WTC11 (cell line): ENCODE results near the gene COPB1. TPM values are rescaled to one million over a fixed set of nuclear protein-coding genes. Genes with fewer than 3 reads are reported as not detected.

Source experiments
- ATAC-seq: fragments of 200-7000 bp; cut with Tn5 transposase; 2 replicates; pipeline ENCODE4 v1.10.0; 2021; ENCODE audit warnings: mild to moderate bottlenecking, moderate library complexity
- CTCF ChIA-PET: fragments of 300-600 bp; sonication (Branson Sonifier 250); formaldehyde crosslinking; loops from one replicate; lab custom pipeline; 2021; ENCODE audit warnings: antibody characterized with exemption; lab: Charles Lee
- POLR2A ChIA-PET: fragments of 350-600 bp; sonication (Branson Sonifier 250); formaldehyde crosslinking; loops from one replicate; lab custom pipeline; 2021; ENCODE audit warnings: antibody characterized with exemption; lab: Charles Lee
- DNase-seq: peaks from one replicate; pipeline ENCODE4 v3.0.0; 2021; ENCODE audit warnings: low spot score
- H3K27ac Mint-ChIP-seq: 2 replicates; pipeline ENCODE4 v1.8.0; 2021; ENCODE audit warnings: mixed read lengths
- H3K27me3 Mint-ChIP-seq: 2 replicates; pipeline ENCODE4 v1.8.0; 2021; ENCODE audit warnings: low read depth, mild to moderate bottlenecking, moderate library complexity, mixed read lengths
- H3K36me3 Mint-ChIP-seq: 2 replicates; pipeline ENCODE4 v1.8.0; 2021; ENCODE audit warnings: mixed read lengths
- H3K4me1 Mint-ChIP-seq: 2 replicates; pipeline ENCODE4 v1.8.0; 2022; ENCODE audit warnings: mixed read lengths
- H3K4me3 Mint-ChIP-seq: 2 replicates; pipeline ENCODE4 v1.8.0; 2021; ENCODE audit warnings: mild to moderate bottlenecking, moderate library complexity, mixed read lengths
- H3K9me3 Mint-ChIP-seq: 2 replicates; pipeline ENCODE4 v1.8.0; 2021; ENCODE audit warnings: mixed read lengths
- CREM ChIP-seq: sonication (generic); formaldehyde crosslinking; IDR thresholded peaks from 2 replicates; pipeline ENCODE4 v1.8.1; 2022; ENCODE audit warnings: mild to moderate bottlenecking, missing genetic modification reagents, moderate library complexity
- FOXJ3 ChIP-seq: sonication (generic); formaldehyde crosslinking; IDR thresholded peaks from 2 replicates; pipeline ENCODE4 v1.9.0; 2021; ENCODE audit warnings: missing genetic modification reagents, mild to moderate bottlenecking, borderline replicate concordance
- FOXK1 ChIP-seq: sonication (generic); formaldehyde crosslinking; IDR thresholded peaks from 2 replicates; pipeline ENCODE4 v1.8.0; 2022; ENCODE audit warnings: mild to moderate bottlenecking, moderate library complexity, missing genetic modification reagents
- GRHL2 ChIP-seq: fragments of 250-450 bp; sonication (Bioruptor Pico); IDR thresholded peaks from 2 replicates; pipeline ENCODE4 v1.8.0; 2022; ENCODE audit warnings: mild to moderate bottlenecking, moderate library complexity; ENCODE audit not compliant: insufficient replicate concordance, severe bottlenecking
- GTF2I ChIP-seq: fragments of 250-450 bp; sonication (Bioruptor Pico); conservative IDR thresholded peaks from 2 replicates; pipeline ENCODE4 v1.4.0; 2021; ENCODE audit warnings: mild to moderate bottlenecking
- HMGA2 ChIP-seq: fragments of 250-450 bp; sonication (Bioruptor Pico); IDR thresholded peaks from 2 replicates; pipeline ENCODE4 v1.4.0; 2021; ENCODE audit warnings: mild to moderate bottlenecking, moderate library complexity
- MXD4 ChIP-seq: fragments of 250-450 bp; sonication (Bioruptor Pico); IDR thresholded peaks from 2 replicates; pipeline ENCODE4 v1.8.0; 2021; ENCODE audit warnings: mild to moderate bottlenecking, moderate library complexity, borderline replicate concordance
- NFATC4 ChIP-seq: fragments of 250-450 bp; sonication (Bioruptor Pico); IDR thresholded peaks from 2 replicates; pipeline ENCODE4 v1.9.0; 2021; ENCODE audit warnings: mild to moderate bottlenecking
- NFYB ChIP-seq: sonication (generic); formaldehyde crosslinking; conservative IDR thresholded peaks from 2 replicates; pipeline ENCODE4 v1.8.0; 2022; ENCODE audit warnings: low read depth, missing genetic modification reagents
- NR3C1 ChIP-seq: sonication (generic); formaldehyde crosslinking; conservative IDR thresholded peaks from 2 replicates; pipeline ENCODE4 v1.8.1; 2023; ENCODE audit warnings: low read depth, mild to moderate bottlenecking, missing genetic modification reagents
- PRRX2 ChIP-seq: fragments of 250-450 bp; sonication (Bioruptor Pico); IDR thresholded peaks from 2 replicates; pipeline ENCODE4 v1.8.0; 2021; ENCODE audit warnings: mild to moderate bottlenecking
- SMAD3 ChIP-seq: sonication (generic); formaldehyde crosslinking; IDR thresholded peaks from 2 replicates; pipeline ENCODE4 v1.8.0; 2022; ENCODE audit warnings: missing genetic modification reagents, mild to moderate bottlenecking, borderline replicate concordance
- SMAD4 ChIP-seq: sonication (generic); formaldehyde crosslinking; IDR thresholded peaks from 2 replicates; pipeline ENCODE4 v1.8.0; 2022; ENCODE audit warnings: mild to moderate bottlenecking, missing genetic modification reagents
- SOX15 ChIP-seq: fragments of 250-450 bp; sonication (Bioruptor Pico); IDR thresholded peaks from 2 replicates; pipeline ENCODE4 v1.9.0; 2021; ENCODE audit warnings: mild to moderate bottlenecking
- ZBTB21 ChIP-seq: sonication (generic); formaldehyde crosslinking; IDR thresholded peaks from 2 replicates; pipeline ENCODE4 v1.8.1; 2023; ENCODE audit warnings: mild to moderate bottlenecking, missing genetic modification reagents, borderline replicate concordance
- ZNF416 ChIP-seq: fragments of 250-450 bp; sonication (Bioruptor Pico); IDR thresholded peaks from 2 replicates; pipeline ENCODE4 v1.9.0; 2021; ENCODE audit warnings: mild to moderate bottlenecking, inconsistent platforms
- ZNF423 ChIP-seq: fragments of 250-450 bp; sonication (Bioruptor Pico); IDR thresholded peaks from 2 replicates; pipeline ENCODE4 v2.1.2; 2022; ENCODE audit warnings: mild to moderate bottlenecking, moderate library complexity
- ZNF671 ChIP-seq: fragments of 250-450 bp; sonication (Bioruptor Pico); IDR thresholded peaks from 2 replicates; pipeline ENCODE4 v1.8.0; 2021; ENCODE audit warnings: mild to moderate bottlenecking
- total RNA-seq: library from RNA; stranded (reverse); gene quantifications from 3 replicates; pipeline ENCODE4 v1.2.3, GENCODE V29; 2021
- TF ChIP-seq, protein P1 (sequence below): sonication (generic); formaldehyde crosslinking; IDR thresholded peaks from 2 replicates; pipeline ENCODE4 v1.8.1; 2022; ENCODE audit warnings: low read depth, missing genetic modification reagents, borderline replicate concordance
- TF ChIP-seq, protein P2 (sequence below): fragments of 250-450 bp; sonication (Bioruptor Pico); IDR thresholded peaks from 2 replicates; pipeline ENCODE4 v1.8.0; 2021; ENCODE audit warnings: mild to moderate bottlenecking
- TF ChIP-seq, protein P3 (sequence below): fragments of 250-450 bp; sonication (Bioruptor Pico); IDR thresholded peaks from 2 replicates; pipeline ENCODE4 v2.1.2; 2022; ENCODE audit warnings: mild to moderate bottlenecking, moderate library complexity
- TF ChIP-seq, protein P4 (sequence below): sonication (generic); formaldehyde crosslinking; IDR thresholded peaks from 2 replicates; pipeline ENCODE4 v1.8.1; 2023; ENCODE audit warnings: mild to moderate bottlenecking, missing genetic modification reagents
- TF ChIP-seq, protein P5 (sequence below): sonication (generic); formaldehyde crosslinking; IDR thresholded peaks from 2 replicates; pipeline ENCODE4 v1.8.1; 2022; ENCODE audit warnings: mild to moderate bottlenecking, moderate library complexity, missing genetic modification reagents

The COPB1 gene
- total RNA-seq, 1 experiment from 2014 or later = 76.3 TPM

DNA sequence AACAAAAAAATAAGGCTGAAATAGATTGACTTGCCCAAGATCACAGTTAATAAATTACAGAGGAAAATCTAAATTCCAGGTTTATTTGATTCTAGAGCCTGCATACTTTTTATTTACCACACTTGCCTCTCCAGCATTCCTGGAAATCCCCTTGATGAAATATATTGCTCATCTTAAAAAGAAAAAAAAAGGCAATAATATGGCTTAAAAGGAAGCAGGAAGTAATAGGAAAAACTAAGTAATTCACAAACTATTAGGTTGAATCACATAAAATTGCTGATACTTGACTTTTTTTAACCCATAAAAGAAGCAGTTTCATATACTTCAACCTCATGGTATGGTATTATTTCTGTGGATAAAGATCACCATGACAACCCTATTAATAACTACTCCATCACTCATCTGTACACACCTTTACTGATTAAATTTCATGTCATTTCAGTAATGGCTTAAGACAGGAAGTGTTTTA lies 52.9 kb downstream of the COPB1 start:
- Mint-ChIP-seq H3K27me3 (no peaks in the 10 kb centered on the region), H3K9me3 (peaks cover 6% of the 10 kb centered on the region), H3K36me3 (peaks cover 3% of the 10 kb centered on the region; the same call in 1 of the 2 replicates), H3K4me3 (no peak overlapping the region), H3K4me1 (no peaks in the 10 kb centered on the region), H3K27ac (no peak overlapping the region)
- ATAC-seq = no peak
- no peak for DNase-seq
- ChIA-PET POLR2A (no interaction called here), CTCF (no interaction called here)
- TF ChIP-seq, protein P1, sequence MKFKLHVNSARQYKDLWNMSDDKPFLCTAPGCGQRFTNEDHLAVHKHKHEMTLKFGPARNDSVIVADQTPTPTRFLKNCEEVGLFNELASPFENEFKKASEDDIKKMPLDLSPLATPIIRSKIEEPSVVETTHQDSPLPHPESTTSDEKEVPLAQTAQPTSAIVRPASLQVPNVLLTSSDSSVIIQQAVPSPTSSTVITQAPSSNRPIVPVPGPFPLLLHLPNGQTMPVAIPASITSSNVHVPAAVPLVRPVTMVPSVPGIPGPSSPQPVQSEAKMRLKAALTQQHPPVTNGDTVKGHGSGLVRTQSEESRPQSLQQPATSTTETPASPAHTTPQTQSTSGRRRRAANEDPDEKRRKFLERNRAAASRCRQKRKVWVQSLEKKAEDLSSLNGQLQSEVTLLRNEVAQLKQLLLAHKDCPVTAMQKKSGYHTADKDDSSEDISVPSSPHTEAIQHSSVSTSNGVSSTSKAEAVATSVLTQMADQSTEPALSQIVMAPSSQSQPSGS (CRISPR knock-in tag) = no peak
- no peak for TF ChIP-seq ZBTB21
- TF ChIP-seq, protein P2, sequence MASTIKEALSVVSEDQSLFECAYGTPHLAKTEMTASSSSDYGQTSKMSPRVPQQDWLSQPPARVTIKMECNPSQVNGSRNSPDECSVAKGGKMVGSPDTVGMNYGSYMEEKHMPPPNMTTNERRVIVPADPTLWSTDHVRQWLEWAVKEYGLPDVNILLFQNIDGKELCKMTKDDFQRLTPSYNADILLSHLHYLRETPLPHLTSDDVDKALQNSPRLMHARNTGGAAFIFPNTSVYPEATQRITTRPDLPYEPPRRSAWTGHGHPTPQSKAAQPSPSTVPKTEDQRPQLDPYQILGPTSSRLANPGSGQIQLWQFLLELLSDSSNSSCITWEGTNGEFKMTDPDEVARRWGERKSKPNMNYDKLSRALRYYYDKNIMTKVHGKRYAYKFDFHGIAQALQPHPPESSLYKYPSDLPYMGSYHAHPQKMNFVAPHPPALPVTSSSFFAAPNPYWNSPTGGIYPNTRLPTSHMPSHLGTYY = no peak
- no peak for TF ChIP-seq FOXJ3 (CRISPR knock-in tag)

DNA sequence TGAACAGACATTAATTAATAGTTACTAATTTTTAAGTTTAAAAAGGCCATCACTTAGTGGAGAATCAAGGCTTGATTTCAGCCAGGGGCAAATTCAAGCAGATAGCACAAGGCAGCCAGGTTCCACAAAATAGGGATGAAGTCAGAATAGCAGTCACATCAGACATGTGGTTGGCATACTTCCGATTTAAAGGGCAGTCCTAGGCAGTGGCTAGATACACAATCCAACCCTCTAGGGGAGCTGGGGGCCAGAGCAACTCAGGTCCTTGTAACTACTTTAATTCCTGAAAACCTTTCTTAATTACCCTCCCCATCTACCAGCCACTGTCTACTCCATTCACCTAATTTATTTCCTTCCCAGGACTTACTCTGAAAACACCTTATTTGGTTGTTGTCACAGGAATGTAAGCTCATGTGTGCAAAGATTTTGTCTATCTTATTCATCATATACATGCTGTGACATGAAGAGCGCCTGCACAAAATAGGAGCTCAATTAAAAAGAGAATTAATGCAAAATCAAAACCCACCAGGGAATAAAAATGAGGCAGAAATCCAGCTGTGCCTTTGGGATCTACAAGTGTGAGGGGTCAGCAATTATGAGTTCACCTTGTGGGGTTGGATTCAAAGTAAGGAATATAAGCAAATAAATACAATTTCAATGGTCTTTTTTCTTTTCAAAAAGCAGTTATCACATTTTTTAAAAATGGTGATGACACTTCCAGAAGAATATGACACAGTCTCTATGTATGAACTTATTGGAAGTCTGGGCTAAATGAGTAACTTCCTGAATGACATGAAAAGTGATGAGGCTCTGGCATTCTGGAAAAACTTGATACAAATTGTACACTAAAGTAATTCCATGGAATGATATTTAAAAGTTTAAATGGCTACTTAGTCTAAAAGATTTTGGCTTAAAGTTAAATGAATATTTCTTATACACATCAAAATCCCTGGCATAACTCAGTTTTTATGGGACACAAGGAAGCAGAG lies 53.8 kb downstream of the COPB1 start:
- ChIA-PET CTCF (interaction anchor here (1.2 kb wide), 2 partner anchors 9 to 27 kb away, joined by 5 to 9 read pairs; no protein-coding TSS in a partner anchor), POLR2A (no interaction called here)
- TF ChIP-seq SMAD3 (CRISPR knock-in tag) = no peak

DNA sequence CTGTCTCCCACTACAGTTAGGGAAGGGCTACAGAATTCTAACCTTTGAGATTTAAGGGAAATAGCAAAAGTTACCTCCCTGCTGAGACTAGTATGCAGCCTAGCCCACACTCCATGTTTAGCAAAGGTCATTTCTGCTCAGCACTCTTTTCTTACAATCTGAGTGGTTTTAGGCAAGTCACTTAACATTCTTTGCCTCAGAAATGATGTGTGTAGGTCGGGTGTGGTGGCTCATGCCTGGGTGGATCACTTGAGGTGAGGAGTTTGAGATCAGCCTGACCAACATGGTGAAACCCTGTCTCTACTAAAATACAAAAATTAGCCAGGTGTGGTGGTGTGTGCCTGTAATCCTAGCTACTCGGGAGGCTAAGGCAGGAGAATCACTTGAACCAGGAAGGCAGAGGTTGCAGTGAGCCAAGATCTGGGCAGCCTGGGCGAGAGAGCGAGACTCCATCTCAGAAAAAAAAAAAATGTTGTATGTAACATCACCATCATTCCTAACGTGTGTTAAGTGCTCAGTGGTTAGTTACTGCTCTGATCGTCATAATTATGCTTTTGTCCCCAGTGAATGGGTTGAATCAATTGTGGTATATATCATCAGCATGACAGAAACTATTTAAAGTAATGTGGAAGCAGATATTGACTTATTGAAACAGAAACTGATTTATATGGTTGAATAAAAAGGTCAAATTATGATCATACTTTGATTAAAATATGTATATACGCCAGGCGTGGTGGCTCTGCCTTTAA lies 55.0 kb downstream of the COPB1 start:
- H3K27me3 Mint-ChIP-seq = no peaks in the 10 kb centered on the region
- ChIA-PET CTCF (interaction anchor here (0.6 to 1.3 kb wide), 2 partner anchors 11 to 144 kb away, joined by 3 to 4 read pairs; no protein-coding TSS in a partner anchor), POLR2A (no interaction called here)
- no peaks in the 10 kb centered on the region for H3K36me3 Mint-ChIP-seq
- ATAC-seq (no peak), DNase-seq (no peak)
- no peak for TF ChIP-seq CREM (CRISPR knock-in tag)
- TF ChIP-seq HMGA2 (CRISPR knock-in tag) = no peak
- TF ChIP-seq ZNF423 (CRISPR knock-in tag) = no peak
- TF ChIP-seq PRRX2 = no peak
- no peak for TF ChIP-seq SMAD4 (CRISPR knock-in tag)
- no peak for TF ChIP-seq ZNF671 (CRISPR knock-in tag)
- no peak for TF ChIP-seq MXD4 (CRISPR knock-in tag)
- TF ChIP-seq, protein P3, sequence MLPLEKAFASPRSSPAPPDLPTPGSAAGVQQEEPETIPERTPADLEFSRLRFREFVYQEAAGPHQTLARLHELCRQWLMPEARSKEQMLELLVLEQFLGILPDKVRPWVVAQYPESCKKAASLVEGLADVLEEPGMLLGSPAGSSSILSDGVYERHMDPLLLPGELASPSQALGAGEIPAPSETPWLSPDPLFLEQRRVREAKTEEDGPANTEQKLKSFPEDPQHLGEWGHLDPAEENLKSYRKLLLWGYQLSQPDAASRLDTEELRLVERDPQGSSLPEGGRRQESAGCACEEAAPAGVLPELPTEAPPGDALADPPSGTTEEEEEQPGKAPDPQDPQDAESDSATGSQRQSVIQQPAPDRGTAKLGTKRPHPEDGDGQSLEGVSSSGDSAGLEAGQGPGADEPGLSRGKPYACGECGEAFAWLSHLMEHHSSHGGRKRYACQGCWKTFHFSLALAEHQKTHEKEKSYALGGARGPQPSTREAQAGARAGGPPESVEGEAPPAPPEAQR = no peak
- TF ChIP-seq ZNF416 = no peak
- no peak for TF ChIP-seq SOX15 (CRISPR knock-in tag)
- TF ChIP-seq, protein P2 = no peak
- TF ChIP-seq, protein P4, sequence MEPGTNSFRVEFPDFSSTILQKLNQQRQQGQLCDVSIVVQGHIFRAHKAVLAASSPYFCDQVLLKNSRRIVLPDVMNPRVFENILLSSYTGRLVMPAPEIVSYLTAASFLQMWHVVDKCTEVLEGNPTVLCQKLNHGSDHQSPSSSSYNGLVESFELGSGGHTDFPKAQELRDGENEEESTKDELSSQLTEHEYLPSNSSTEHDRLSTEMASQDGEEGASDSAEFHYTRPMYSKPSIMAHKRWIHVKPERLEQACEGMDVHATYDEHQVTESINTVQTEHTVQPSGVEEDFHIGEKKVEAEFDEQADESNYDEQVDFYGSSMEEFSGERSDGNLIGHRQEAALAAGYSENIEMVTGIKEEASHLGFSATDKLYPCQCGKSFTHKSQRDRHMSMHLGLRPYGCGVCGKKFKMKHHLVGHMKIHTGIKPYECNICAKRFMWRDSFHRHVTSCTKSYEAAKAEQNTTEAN (CRISPR knock-in tag) = no peak
- no peak for TF ChIP-seq GRHL2 (CRISPR knock-in tag)
- TF ChIP-seq, protein P5, sequence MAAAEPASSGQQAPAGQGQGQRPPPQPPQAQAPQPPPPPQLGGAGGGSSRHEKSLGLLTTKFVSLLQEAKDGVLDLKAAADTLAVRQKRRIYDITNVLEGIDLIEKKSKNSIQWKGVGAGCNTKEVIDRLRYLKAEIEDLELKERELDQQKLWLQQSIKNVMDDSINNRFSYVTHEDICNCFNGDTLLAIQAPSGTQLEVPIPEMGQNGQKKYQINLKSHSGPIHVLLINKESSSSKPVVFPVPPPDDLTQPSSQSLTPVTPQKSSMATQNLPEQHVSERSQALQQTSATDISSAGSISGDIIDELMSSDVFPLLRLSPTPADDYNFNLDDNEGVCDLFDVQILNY = no peak
- TF ChIP-seq NFATC4 (CRISPR knock-in tag) = no peak
- no peak for TF ChIP-seq NR3C1 (CRISPR knock-in tag)
- TF ChIP-seq GTF2I (CRISPR knock-in tag) = no peak
- no peak for TF ChIP-seq NFYB (CRISPR knock-in tag)
- TF ChIP-seq FOXK1 (CRISPR knock-in tag) = no peak
- no peaks in the 10 kb centered on the region for H3K4me1 Mint-ChIP-seq
- H3K27ac Mint-ChIP-seq = no peak overlapping the region
- no peak overlapping the region for H3K4me3 Mint-ChIP-seq
- no peaks in the 10 kb centered on the region for H3K9me3 Mint-ChIP-seq

More for the DNA sequence above, 53.8 kb downstream of the COPB1 start:
- ATAC-seq (peak; percentile 69), DNase-seq (no peak)
- Mint-ChIP-seq H3K36me3 (peaks cover under 1% of the 10 kb centered on the region; the same call in 1 of the 2 replicates), H3K27me3 (no peaks in the 10 kb centered on the region), H3K4me3 (no peak overlapping the region), H3K4me1 (no peaks in the 10 kb centered on the region), H3K27ac (no peak overlapping the region), H3K9me3 (peaks cover under 1% of the 10 kb centered on the region; the same call in 1 of the 2 replicates)
